Neuronal stem cell (in vitro differentiated cells): ENCODE measurements around the gene PDE4DIP.
"Not testable (repeated sequence)": the region's sequence is repeated elsewhere in the genome, so short reads cannot be mapped to it uniquely, and the experiment has no call there.

ENCODE experiments used
- DNase-seq: peaks from one replicate; pipeline ENCODE4 v3.0.0-alpha.2; 2013; ENCODE audit warnings: low spot score
- H2AFZ ChIP-seq: one replicate; pipeline ENCODE4 v1.6.1; 2013; ENCODE audit warnings: mild to moderate bottlenecking, low read length, inconsistent platforms
- H2AK5ac ChIP-seq: 2 replicates; pipeline ENCODE4 v1.6.1; 2013; ENCODE audit warnings: low read depth, mild to moderate bottlenecking, inconsistent platforms, low read length, moderate library complexity, mixed read lengths
- H2BK120ac ChIP-seq: 2 replicates; pipeline ENCODE4 v1.6.1; 2013; ENCODE audit warnings: low read depth, mild to moderate bottlenecking, inconsistent platforms, low read length, moderate library complexity, mixed read lengths
- H2BK12ac ChIP-seq: one replicate; pipeline ENCODE4 v1.6.1; 2013; ENCODE audit warnings: low read length, inconsistent platforms
- H2BK15ac ChIP-seq: 2 replicates; pipeline ENCODE4 v1.6.1; 2013; ENCODE audit warnings: mild to moderate bottlenecking, low read length, inconsistent platforms, mixed read lengths
- H2BK5ac ChIP-seq: one replicate; pipeline ENCODE4 v1.6.1; 2013; ENCODE audit warnings: inconsistent platforms, mild to moderate bottlenecking, low read length, moderate library complexity
- H3K14ac ChIP-seq: one replicate; pipeline ENCODE4 v1.6.1; 2013; ENCODE audit warnings: low read length, inconsistent platforms
- H3K18ac ChIP-seq: 2 replicates; pipeline ENCODE4 v1.6.1; 2013; ENCODE audit warnings: low read length, inconsistent platforms
- H3K23ac ChIP-seq: 2 replicates; pipeline ENCODE4 v1.6.1; 2013; ENCODE audit warnings: low read depth, mild to moderate bottlenecking, mixed read lengths, low read length, inconsistent platforms; ENCODE audit not compliant: poor library complexity
- H3K27ac ChIP-seq: replicated peaks from 3 replicates; pipeline ENCODE4 v1.5.1; 2013; ENCODE audit warnings: low read length, inconsistent platforms
- H3K27me3 ChIP-seq, 3 experiments: 2 replicates each; pipeline ENCODE4 v1.6.1; 2013; ENCODE audit warnings: low read length in 3 of 3, mild to moderate bottlenecking in 2 of 3, inconsistent platforms in 1 of 3, low read depth in 1 of 3, mixed read lengths in 1 of 3, moderate library complexity in 1 of 3; ENCODE audit not compliant: control insufficient read depth in 3 of 3, insufficient read depth in 3 of 3
- H3K36me3 ChIP-seq, 2 donors: replicated peaks in 1 of 2; 2 replicates each; pipeline ENCODE4 v1.6.1; 2013; ENCODE audit warnings: low read length in 2 of 2; ENCODE audit not compliant: control insufficient read depth in 2 of 2, insufficient read depth in 2 of 2
- H3K4ac ChIP-seq: 2 replicates; pipeline ENCODE4 v1.6.1; 2013; ENCODE audit warnings: inconsistent platforms, mild to moderate bottlenecking, low read length, moderate library complexity
- H3K4me1 ChIP-seq, 2 donors: 1 replicate in 1 of 2; 2 replicates in 1 of 2; pipeline ENCODE4 v1.6.1; 2013; ENCODE audit warnings: low read length in 2 of 2, low read depth in 1 of 2; ENCODE audit not compliant: control insufficient read depth in 2 of 2, insufficient read depth in 1 of 2
- H3K4me2 ChIP-seq: one replicate; pipeline ENCODE4 v1.6.1; 2013; ENCODE audit warnings: mild to moderate bottlenecking, low read length, inconsistent platforms; ENCODE audit not compliant: insufficient read depth, poor library complexity, severe bottlenecking
- H3K4me3 ChIP-seq, 2 donors: 2 replicates each; pipeline ENCODE4 v1.5.1; 2013; ENCODE audit warnings: low read length in 2 of 2, mild to moderate bottlenecking in 2 of 2, inconsistent platforms in 1 of 2, moderate library complexity in 1 of 2
- H3K79me1 ChIP-seq: one replicate; pipeline ENCODE4 v1.6.1; 2013; ENCODE audit warnings: low read depth, mild to moderate bottlenecking, inconsistent platforms, low read length, moderate library complexity
- H3K9ac ChIP-seq: one replicate; pipeline ENCODE4 v1.6.1; 2013; ENCODE audit warnings: mild to moderate bottlenecking, low read depth, low read length, inconsistent platforms; ENCODE audit not compliant: poor library complexity
- H3K9me3 ChIP-seq, 2 donors: replicated peaks in 1 of 2; 2 replicates each; pipeline versions ENCODE3 to v1.6.1; 2013; ENCODE audit warnings: low read length in 2 of 2, mild to moderate bottlenecking in 2 of 2, inconsistent platforms in 1 of 2, low read depth in 1 of 2, mixed read lengths in 1 of 2, moderate library complexity in 1 of 2; ENCODE audit not compliant: control insufficient read depth in 2 of 2, insufficient read depth in 1 of 2
- H4K8ac ChIP-seq: one replicate; pipeline ENCODE4 v1.6.1; 2013; ENCODE audit warnings: low read depth, mild to moderate bottlenecking, inconsistent platforms, low read length, moderate library complexity
- H4K91ac ChIP-seq: one replicate; pipeline ENCODE4 v1.6.1; 2013; ENCODE audit warnings: low read length, low read depth, mild to moderate bottlenecking, inconsistent platforms; ENCODE audit not compliant: poor library complexity
- WGBS, 2 donors: extraction: QIAGEN DNeasy Blood & Tissue Kit; methylation state at CpG; one replicate each; pipeline ENCODE4 v1.1.7; 2013; ENCODE audit warnings: missing lambda C conversion rate in 2 of 2, mixed read lengths in 1 of 2; ENCODE audit not compliant: insufficient read length in 2 of 2, insufficient replicate concordance in 1 of 2; ENCODE audit errors: extremely low coverage in 2 of 2; 5-methylcytosine and 5-hydroxymethylcytosine counted together

Gene PDE4DIP

DNA sequence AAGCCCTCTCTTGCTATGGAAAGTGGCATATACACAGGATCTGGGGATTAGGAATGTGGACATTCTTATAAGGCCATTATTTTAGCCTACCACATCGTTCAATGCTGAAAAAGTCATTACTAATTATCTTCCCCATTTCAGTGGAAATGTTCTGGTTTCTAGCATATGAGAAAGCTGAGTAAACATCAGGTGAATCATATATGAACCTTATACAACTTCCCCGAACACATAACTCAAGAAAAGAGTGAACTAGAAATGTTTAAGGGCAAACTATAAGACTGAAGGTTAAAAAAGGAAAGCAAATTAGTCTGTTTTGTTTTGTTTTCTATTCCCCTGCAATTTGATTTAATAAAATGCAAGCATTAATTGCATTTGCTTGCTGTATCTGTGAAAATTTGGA, 6.1 kb downstream of the PDE4DIP start:
- H3K79me1 ChIP-seq, H3K4me3 ChIP-seq, H3K27me3 ChIP-seq, H3K14ac ChIP-seq, H3K18ac ChIP-seq, H3K27ac ChIP-seq, H4K8ac ChIP-seq, DNase-seq, H3K4me2 ChIP-seq, H2BK12ac ChIP-seq, H3K36me3 ChIP-seq, H2BK15ac ChIP-seq, H2AFZ ChIP-seq, H3K4me1 ChIP-seq, H2BK5ac ChIP-seq, H3K9me3 ChIP-seq, H2AK5ac ChIP-seq, H4K91ac ChIP-seq, H3K23ac ChIP-seq, H2BK120ac ChIP-seq, H3K4ac ChIP-seq, H3K9ac ChIP-seq: not testable (repeated sequence)
- no CpG with 5 or more reads among the region's 2 CpGs for whole genome bisulfite sequencing, 2 donors

DNA sequence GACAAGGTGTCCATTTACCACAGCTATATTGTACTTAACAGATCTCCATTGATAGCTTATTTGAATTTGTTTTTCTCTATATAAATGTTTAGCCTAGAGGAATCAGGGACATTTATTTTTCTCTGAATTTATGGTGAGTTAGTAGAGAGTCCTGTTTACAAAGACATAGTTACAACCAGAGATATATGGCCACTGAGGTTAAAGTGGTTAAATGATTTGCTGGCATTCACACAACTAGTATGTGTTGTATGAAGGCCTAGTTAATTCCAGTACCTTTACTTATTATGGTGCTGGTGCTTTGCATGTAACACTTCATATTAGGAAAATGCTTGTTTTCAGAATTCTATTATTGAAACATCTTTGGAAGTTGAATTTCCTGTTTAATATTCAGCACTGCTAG, 6.6 kb downstream of the PDE4DIP start:
- DNase-seq, H3K9ac ChIP-seq: not testable (repeated sequence)

DNA sequence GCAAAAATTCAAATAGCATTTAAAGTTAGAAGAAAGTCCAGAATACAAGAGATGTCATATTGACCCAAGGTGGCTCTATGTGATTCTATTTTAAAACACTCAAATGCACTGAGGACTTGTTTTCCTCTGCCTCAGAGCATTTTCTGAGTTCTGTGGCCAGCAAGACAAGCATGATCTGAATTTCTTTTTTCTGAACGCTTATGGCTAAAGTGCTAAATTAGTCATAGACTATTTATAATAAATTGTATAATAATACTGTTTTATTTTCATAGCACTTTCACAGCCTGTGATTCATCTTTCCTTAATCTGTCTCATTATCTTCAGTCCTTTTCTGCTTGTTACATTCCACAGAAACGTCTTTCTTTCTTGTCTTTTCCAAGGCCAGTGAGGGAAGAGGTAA, 7.5 kb downstream of the PDE4DIP start:
- H3K9me3 ChIP-seq, H2BK5ac ChIP-seq, DNase-seq, H3K4me3 ChIP-seq, H2AFZ ChIP-seq, H4K8ac ChIP-seq, H3K14ac ChIP-seq, H2BK15ac ChIP-seq, H2AK5ac ChIP-seq, H3K18ac ChIP-seq, H3K23ac ChIP-seq, H2BK120ac ChIP-seq, H3K4me1 ChIP-seq, H3K79me1 ChIP-seq, H3K4me2 ChIP-seq, H3K36me3 ChIP-seq, H4K91ac ChIP-seq, H2BK12ac ChIP-seq, H3K27ac ChIP-seq, H3K4ac ChIP-seq, H3K27me3 ChIP-seq, H3K9ac ChIP-seq: not testable (repeated sequence)
- no CpG with 5 or more reads among the region's 2 CpGs for WGBS, 2 donors

More for the DNA sequence above, 6.6 kb downstream of the PDE4DIP start:
- H4K91ac ChIP-seq, H2AK5ac ChIP-seq, H4K8ac ChIP-seq, H3K4me3 ChIP-seq, H3K36me3 ChIP-seq, H3K9me3 ChIP-seq, H3K27ac ChIP-seq, H3K14ac ChIP-seq, H3K4me2 ChIP-seq, H2BK120ac ChIP-seq, H3K18ac ChIP-seq, H3K27me3 ChIP-seq, H3K4me1 ChIP-seq, H2BK15ac ChIP-seq, H3K79me1 ChIP-seq, H3K4ac ChIP-seq, H2AFZ ChIP-seq, H3K23ac ChIP-seq, H2BK5ac ChIP-seq, H2BK12ac ChIP-seq: not testable (repeated sequence)

DNA sequence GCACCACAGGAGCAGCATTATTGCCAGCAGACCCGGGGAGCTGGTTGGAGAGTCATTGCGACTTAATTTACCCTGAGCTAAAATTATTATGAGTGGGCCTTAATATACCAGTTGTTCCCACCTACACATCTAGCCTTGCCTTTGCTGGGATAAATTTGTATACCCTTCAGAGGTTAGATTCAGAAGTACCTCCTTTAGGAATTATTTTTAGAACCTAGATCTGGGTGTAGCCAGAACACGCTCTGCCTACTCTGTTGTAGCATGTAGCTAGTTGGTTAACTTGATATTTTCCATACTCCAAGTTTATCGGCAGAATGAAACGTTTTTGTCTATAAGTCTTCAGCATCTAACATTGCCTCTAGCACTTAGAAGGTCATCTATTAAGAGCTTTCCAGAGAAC, 9.1 kb downstream of the PDE4DIP start:
- H2BK5ac ChIP-seq, H2AFZ ChIP-seq, H3K27ac ChIP-seq, H3K79me1 ChIP-seq, H2BK120ac ChIP-seq, H3K4me3 ChIP-seq, H3K18ac ChIP-seq, H3K9me3 ChIP-seq, H2BK12ac ChIP-seq, H3K27me3 ChIP-seq, H3K4ac ChIP-seq, H3K36me3 ChIP-seq, H3K14ac ChIP-seq, H3K23ac ChIP-seq, H4K91ac ChIP-seq, H4K8ac ChIP-seq, H3K4me1 ChIP-seq, H2BK15ac ChIP-seq, H2AK5ac ChIP-seq, H3K4me2 ChIP-seq, H3K9ac ChIP-seq, DNase-seq: not testable (repeated sequence)
- no CpG with 5 or more reads among the region's 5 CpGs for WGBS, 2 donors
